IMR-90 (cell line): ENCODE data around the gene FOXC2. TPM values are rescaled to one million over a fixed set of nuclear protein-coding genes. Genes with fewer than 3 reads are reported as not detected.
A peak's percentile ranks its signal among the peaks of the same experiment; 100 is the strongest.

Experiments
- ATAC-seq: fragments of 200-7000 bp; cut with Tn5 transposase; 2 replicates; pipeline ENCODE4 v1.9.1; 2020; ENCODE audit warnings: low read depth, mild to moderate bottlenecking, moderate library complexity
- BruUV-seq: library from RNA; stranded (reverse); fragments of 400-500 nt; replicated peaks from 2 replicates; lab custom pipeline; 2021; lab: Mats Ljungman, UMichigan
- CTCF ChIA-PET: fragments of 300-600 bp; formaldehyde crosslinking; extraction: SDS; loops from one replicate; lab custom pipeline; 2021; ENCODE audit warnings: antibody characterized with exemption; lab: Yijun Ruan, JAX
- POLR2A ChIA-PET: fragments of 300-600 bp; sonication (Branson Sonifier 250); formaldehyde crosslinking; loops from one replicate; lab custom pipeline; 2022; ENCODE audit warnings: antibody characterized with exemption; ENCODE audit not compliant: unreplicated experiment; lab: Charles Lee
- DNase-seq: peaks from one replicate; pipeline ENCODE4 v3.0.0; 2013
- H2AFZ ChIP-seq: replicated peaks from 2 replicates; pipeline ENCODE3; 2013; ENCODE audit warnings: low read length, mild to moderate bottlenecking; ENCODE audit not compliant: poor library complexity
- H2AK5ac ChIP-seq: 2 replicates; pipeline ENCODE4 v1.6.1; 2013; ENCODE audit warnings: low read depth, low read length, inconsistent platforms
- H2AK9ac ChIP-seq: replicated peaks from 2 replicates; pipeline ENCODE3; 2013; ENCODE audit warnings: mild to moderate bottlenecking, low read depth, low read length, moderate library complexity; ENCODE audit not compliant: poor library complexity
- H2BK120ac ChIP-seq: 2 replicates; pipeline ENCODE4 v1.6.1; 2013; ENCODE audit warnings: low read depth, low read length, inconsistent platforms
- H2BK15ac ChIP-seq: 3 replicates; pipeline ENCODE4 v1.6.1; 2013; ENCODE audit warnings: low read depth, low read length, inconsistent platforms
- H2BK20ac ChIP-seq: 2 replicates; pipeline ENCODE4 v1.6.1; 2013; ENCODE audit warnings: low read depth, mild to moderate bottlenecking, inconsistent platforms, low read length, moderate library complexity
- H2BK5ac ChIP-seq: 2 replicates; pipeline ENCODE4 v1.6.1; 2013; ENCODE audit warnings: mild to moderate bottlenecking, low read depth, low read length, inconsistent platforms; ENCODE audit not compliant: poor library complexity, severe bottlenecking
- H3K14ac ChIP-seq: replicated peaks from 2 replicates; pipeline ENCODE4 v1.6.1; 2013; ENCODE audit warnings: low read depth, low read length, inconsistent platforms
- H3K18ac ChIP-seq: 2 replicates; pipeline ENCODE4 v1.6.1; 2013; ENCODE audit warnings: low read depth, low read length, control low read depth
- H3K23ac ChIP-seq: 2 replicates; pipeline ENCODE4 v1.6.1; 2013; ENCODE audit warnings: low read depth, low read length, inconsistent platforms
- H3K27ac ChIP-seq: 2 replicates; pipeline ENCODE4 v1.5.1; 2013; ENCODE audit warnings: mild to moderate bottlenecking, control low read depth, low read length; ENCODE audit not compliant: insufficient read depth
- H3K27me3 ChIP-seq: 2 replicates; pipeline ENCODE4 v1.6.1; 2013; ENCODE audit warnings: low read length; ENCODE audit not compliant: control insufficient read depth, insufficient read depth
- H3K36me3 ChIP-seq: 2 replicates; pipeline ENCODE4 v1.6.1; 2013; ENCODE audit warnings: low read length, mixed read lengths; ENCODE audit not compliant: control insufficient read depth, insufficient read depth
- H3K4ac ChIP-seq: 2 replicates; pipeline ENCODE4 v1.6.1; 2013; ENCODE audit warnings: low read depth, low read length, inconsistent platforms
- H3K4me1 ChIP-seq: 2 replicates; pipeline ENCODE4 v1.6.1; 2013; ENCODE audit warnings: low read length, mixed read lengths; ENCODE audit not compliant: control insufficient read depth, insufficient read depth
- H3K4me2 ChIP-seq: 2 replicates; pipeline ENCODE4 v1.6.1; 2013; ENCODE audit warnings: low read depth, mild to moderate bottlenecking, control low read depth, low read length, moderate library complexity
- H3K4me3 ChIP-seq: 2 replicates; pipeline ENCODE4 v1.5.1; 2013; ENCODE audit warnings: low read depth, mild to moderate bottlenecking, control low read depth, low read length, moderate library complexity; ENCODE audit not compliant: insufficient read depth
- H3K56ac ChIP-seq: 2 replicates; pipeline ENCODE4 v1.6.1; 2013; ENCODE audit warnings: low read length, inconsistent platforms; ENCODE audit not compliant: insufficient read depth; ENCODE audit errors: extremely low read depth
- H3K79me1 ChIP-seq, 2 experiments: 2 replicates each; pipeline ENCODE4 v1.6.1; 2013; ENCODE audit warnings: low read length in 2 of 2, inconsistent platforms in 1 of 2, low read depth in 1 of 2
- H3K9ac ChIP-seq: 2 replicates; pipeline ENCODE4 v1.6.1; 2013; ENCODE audit warnings: low read depth, low read length, control low read depth
- H3K9me1 ChIP-seq: 2 replicates; pipeline ENCODE4 v1.6.1; 2013; ENCODE audit warnings: low read length, inconsistent platforms; ENCODE audit not compliant: insufficient read depth
- H3K9me3 ChIP-seq: 2 replicates; pipeline ENCODE4 v1.6.1; 2013; ENCODE audit warnings: low read length; ENCODE audit not compliant: control insufficient read depth, insufficient read depth
- H4K20me1 ChIP-seq: 2 replicates; pipeline ENCODE4 v1.6.1; 2013; ENCODE audit warnings: low read length, inconsistent platforms; ENCODE audit not compliant: insufficient read depth
- H4K5ac ChIP-seq: 2 replicates; pipeline ENCODE4 v1.6.1; 2013; ENCODE audit warnings: mild to moderate bottlenecking, low read depth, low read length, control low read depth
- H4K8ac ChIP-seq, 2 experiments: 2 replicates each; pipeline ENCODE4 v1.6.1; 2013; ENCODE audit warnings: low read depth in 2 of 2, low read length in 2 of 2, control low read depth in 1 of 2, inconsistent platforms in 1 of 2
- H4K91ac ChIP-seq: 2 replicates; pipeline ENCODE4 v1.6.1; 2013; ENCODE audit warnings: low read depth, low read length, inconsistent platforms; ENCODE audit not compliant: insufficient read depth
- BHLHE40 ChIP-seq: fragments of 150-350 bp; IDR thresholded peaks from 2 replicates; pipeline ENCODE4 v1.6.1; 2016; ENCODE audit warnings: mild to moderate bottlenecking, low read depth, low read length
- CEBPB ChIP-seq: IDR thresholded peaks from 2 replicates; pipeline ENCODE4 v1.6.1; 2012; ENCODE audit warnings: low read depth, low read length, improper control_type of control experiment
- CHD1 ChIP-seq: IDR thresholded peaks from 2 replicates; pipeline ENCODE4 v1.6.1; 2012; ENCODE audit warnings: low read depth, low read length, improper control_type of control experiment
- FOS ChIP-seq: fragments of 150-350 bp; IDR thresholded peaks from 2 replicates; pipeline ENCODE4 v1.6.1; 2016; ENCODE audit warnings: low read depth, low read length
- MAFK ChIP-seq: IDR thresholded peaks from 2 replicates; pipeline ENCODE4 v1.6.1; 2012; ENCODE audit warnings: low read depth, low read length, improper control_type of control experiment
- MAZ ChIP-seq: IDR thresholded peaks from 2 replicates; pipeline ENCODE4 v1.6.1; 2012; ENCODE audit warnings: low read depth, mild to moderate bottlenecking, low read length, improper control_type of control experiment, moderate library complexity, borderline replicate concordance
- MXI1 ChIP-seq: IDR thresholded peaks from 2 replicates; pipeline ENCODE4 v1.6.1; 2012; ENCODE audit warnings: low read depth, mild to moderate bottlenecking, low read length, moderate library complexity, borderline replicate concordance
- POLR2A ChIP-seq: IDR thresholded peaks from 2 replicates; pipeline ENCODE4 v1.6.1; 2012; ENCODE audit warnings: mild to moderate bottlenecking, low read depth, low read length
- RAD21 ChIP-seq: IDR thresholded peaks from 2 replicates; pipeline ENCODE4 v1.6.1; 2012; ENCODE audit warnings: low read length, improper control_type of control experiment
- RCOR1 ChIP-seq: IDR thresholded peaks from 2 replicates; pipeline ENCODE4 v1.6.1; 2012; ENCODE audit warnings: mild to moderate bottlenecking, low read length, improper control_type of control experiment; ENCODE audit not compliant: insufficient replicate concordance
- RFX5 ChIP-seq: IDR thresholded peaks from 2 replicates; pipeline ENCODE4 v1.8.0; 2012; ENCODE audit warnings: low read depth, mild to moderate bottlenecking, low read length, moderate library complexity
- WGBS, 2 experiments: methylation state at CpG; one replicate each; pipeline versions ENCODE4 v1.1.5 to v1.1.7; 2013; ENCODE audit warnings: missing lambda C conversion rate in 2 of 2; ENCODE audit not compliant: insufficient read length in 1 of 2; ENCODE audit errors: extremely low coverage in 2 of 2; 5-methylcytosine and 5-hydroxymethylcytosine counted together
- dilution Hi-C: fragments of 300-500 bp; cut with HindIII; formaldehyde crosslinking; loops from one replicate; pipeline ENCODE4 v1.14.3; 2018; ENCODE audit warnings: low sequenced_read_pairs; ENCODE audit not compliant: unreplicated experiment
- in situ Hi-C: fragments of 300-500 bp; cut with MboI; formaldehyde crosslinking; loops from 3 replicates; pipeline ENCODE4 v1.14.3; 2019; ENCODE audit warnings: low sequenced_read_pairs, inconsistent platforms, mixed read lengths
- intact Hi-C: fragments of 100-400 bp; cut with micrococcal nuclease; formaldehyde crosslinking; loops from 2 replicates; pipeline ENCODE4 v1.10.0; 2022
- polyA plus RNA-seq, 3 experiments: library from polyadenylated mRNA; depleted of rRNA; stranded (reverse); fragments of >200 nt; gene quantifications; 2 replicates each; pipeline ENCODE4 v1.2.3, GENCODE V29; 2012; ENCODE audit warnings: low replicate concordance in 1 of 3
- total RNA-seq: library from RNA; depleted of rRNA; stranded (reverse); fragments of >200 nt; gene quantifications from 2 replicates; pipeline ENCODE4 v1.2.3, GENCODE V29; 2012

The FOXC2 gene
- total and polyA plus RNA-seq, 2 of the 4 experiments (the other 2 are of a cell fraction), result 0.90 to 6.4 TPM

- Histone ChIP-seq H2BK5ac (no peak overlapping the region), H2BK20ac (0 out of 2 replicates have a peak overlapping the region, but pooled peaks have one; percentile 14), H3K4me1 (peaks cover 16% of the 10 kb centered on the region), H2AK5ac (peak overlapping the region; percentile 46; the same call in 1 of the 2 replicates), H3K14ac (no peak overlapping the region), H3K79me1 (peaks cover 20 to 54% of the 10 kb centered on the region in 2 experiments), H3K9me3 (no peaks in the 10 kb centered on the region), H4K91ac (no peak overlapping the region), H3K9me1 (peaks cover 12% of the 10 kb centered on the region), H4K20me1 (0 out of 2 replicates have a peak, but pooled peaks cover 11% of the 10 kb centered on the region), H4K5ac (no peak overlapping the region), H3K27me3 (no peaks in the 10 kb centered on the region), H2AFZ (peak overlapping the region; percentile 9), H3K4me2 (no peak overlapping the region), H2AK9ac (no peak overlapping the region), H3K27ac (no peak overlapping the region), H3K36me3 (no peaks in the 10 kb centered on the region), H2BK15ac (no peak overlapping the region), H4K8ac (0 out of 4 replicates have a peak overlapping the region, but pooled peaks of 1 of the 2 experiments have one; percentile 5), H3K4ac (peak overlapping the region; percentile 19; the same call in 1 of the 2 replicates), H3K18ac (no peak overlapping the region), H3K23ac (no peak overlapping the region), H3K56ac (no peak overlapping the region), H2BK120ac (no peak overlapping the region), H3K9ac (no peak overlapping the region), H3K4me3 (no peak overlapping the region)
- no peak for TF ChIP-seq RAD21
- no peak for TF ChIP-seq CEBPB
- TF ChIP-seq FOS, result no peak
- no peak for TF ChIP-seq CHD1
- no peak for TF ChIP-seq BHLHE40
- TF ChIP-seq MXI1, result no peak
- no peak for TF ChIP-seq RFX5
- TF ChIP-seq MAZ, result no peak
- no peak for TF ChIP-seq MAFK
- no peak for TF ChIP-seq POLR2A
- TF ChIP-seq RCOR1, result no peak
- CTCF ChIA-PET, result interaction anchor here (1.0 kb wide), 1 partner anchor 490 kb away, joined by 3 read pairs; no protein-coding TSS in a partner anchor
- WGBS, 2 experiments, result no CpG with 5 or more reads among the region's 8 CpGs
- intact Hi-C loops, result no loop called here
- BruUV-seq, result no TSS peak
- DNase-seq (no peak), ATAC-seq (no peak)
- dilution Hi-C loops, result no loop called here
- POLR2A ChIA-PET, result no interaction called here
- in situ Hi-C loops, result no loop called here
Measured at GRCh38 chr16:86573215-86573614, 6.6 kb downstream of the FOXC2 start.
